Esophagus muscularis mucosa (tissue), 4 donors: ENCODE results near the gene AQP6. TPM values are rescaled to one million over a fixed set of nuclear protein-coding genes. Genes with fewer than 3 reads are reported as not detected.

Source experiments
- DNase-seq: peaks from one replicate; pipeline ENCODE4 v3.0.0-alpha.2; 2017; ENCODE audit errors: extremely low spot score
- H3K27ac ChIP-seq, 4 donors: fragments of 200-600 bp; sonication (generic); replicated peaks in 1 of 4; 1 replicate in 3 of 4; 2 replicates in 1 of 4; pipeline ENCODE4 v1.5.1; 2016 to 2019; ENCODE audit warnings: mild to moderate bottlenecking in 1 of 4
- H3K27me3 ChIP-seq, 4 donors: fragments of 200-600 bp; sonication (generic); one replicate each; pipeline versions ENCODE4 v1.5.1 to v1.6.0; 2016 to 2019
- H3K36me3 ChIP-seq, 4 donors: fragments of 200-600 bp; sonication (generic); one replicate each; pipeline ENCODE4 v1.5.1; 2016 to 2019
- H3K4me1 ChIP-seq, 4 donors: fragments of 200-600 bp; sonication (generic); one replicate each; pipeline ENCODE4 v1.5.1; 2016 to 2019
- H3K4me3 ChIP-seq, 4 donors: fragments of 200-600 bp; sonication (generic); 1 replicate in 2 of 4; 2 replicates in 2 of 4; pipeline ENCODE4 v1.5.1; 2016 to 2019; ENCODE audit warnings: mild to moderate bottlenecking in 4 of 4, moderate library complexity in 1 of 4
- H3K9me3 ChIP-seq, 4 donors: fragments of 200-600 bp; sonication (generic); 1 replicate in 3 of 4; 2 replicates in 1 of 4; pipeline ENCODE4 v1.5.1; 2016 to 2019
- CTCF ChIP-seq, 3 experiments: fragments of 200-600 bp in 2 of 3; fragments of 450-650 bp in 1 of 3; sonication (generic) in 2 of 3; IDR thresholded peaks; one replicate each; pipeline ENCODE4 v1.5.1; 2017 to 2019; ENCODE audit warnings: antibody characterized with exemption in 3 of 3, mild to moderate bottlenecking in 2 of 3, moderate library complexity in 1 of 3
- EP300 ChIP-seq: sonication (generic); formaldehyde crosslinking; IDR thresholded peaks from one replicate; pipeline ENCODE4 v1.6.1; 2017; ENCODE audit warnings: antibody characterized with exemption
- POLR2A ChIP-seq: fragments of 450-650 bp; IDR thresholded peaks from one replicate; pipeline ENCODE4 v1.6.1; 2017; ENCODE audit warnings: antibody characterized with exemption, moderate library complexity, mild to moderate bottlenecking, low read depth
- POLR2AphosphoS5 ChIP-seq, 2 donors: sonication (generic); formaldehyde crosslinking; IDR thresholded peaks; one replicate each; pipeline ENCODE4 v1.6.1; 2017; ENCODE audit warnings: antibody characterized with exemption in 2 of 2
- WGBS: methylation state at CpG from one replicate; pipeline ENCODE4 v1.1.5; 2018; 5-methylcytosine and 5-hydroxymethylcytosine counted together
- intact Hi-C: fragments of 100-400 bp; cut with DNase I; formaldehyde crosslinking; loops from one replicate; pipeline ENCODE4 v1.15.1; 2023
- total RNA-seq, 4 donors: library from RNA; depleted of rRNA; stranded (reverse); fragments of >200 nt; gene quantifications; one replicate each; pipeline versions ENCODE4 v1.1.0 to v1.2.1, GENCODE V29; 2016

Gene AQP6
- total RNA-seq, 4 donors from 2014 or later: 0.11 TPM; not detected in 3

GRCh38 chr12:49969651-49970429 lies 2.9 kb upstream of the AQP6 start:
- Histone ChIP-seq H3K27me3 (peaks cover 0 to 38% (median 3%) of the 10 kb centered on the region in 4 donors), H3K4me1 (peaks cover 13 to 27% (median 24%) of the 10 kb centered on the region in 4 donors), H3K9me3 (no peaks in the 10 kb centered on the region), H3K27ac (no peak overlapping the region), H3K4me3 (no peak overlapping the region), H3K36me3 (no peaks in the 10 kb centered on the region)
- intact Hi-C loops: loop anchor here (10.0 kb wide), 2 partner anchors 195 to 215 kb away; no protein-coding TSS in a partner anchor
- TF ChIP-seq POLR2A (no peak), POLR2AphosphoS5 (IDR thresholded peaks at IDR 0.05) (no peak), EP300 (no peak), CTCF (IDR thresholded peaks at IDR 0.05) (no peak)
- DNase-seq: no peak
- WGBS: 78% methylated on average over 12 of the region's 12 CpGs

GRCh38 chr12:49970658-49971057 lies 2.1 kb upstream of the AQP6 start:
- H3K27ac ChIP-seq: no peak overlapping the region
- H3K9me3 ChIP-seq: no peaks in the 10 kb centered on the region
- no peak for TF ChIP-seq EP300
- TF ChIP-seq POLR2A: no peak
- TF ChIP-seq CTCF (IDR thresholded peaks at IDR 0.05): no peak
- TF ChIP-seq POLR2AphosphoS5 (IDR thresholded peaks at IDR 0.05): no peak
- intact Hi-C loops: no loop called here
- H3K4me3 ChIP-seq: no peak overlapping the region
- DNase-seq: no peak
- WGBS: 78% methylated on average over 10 of the region's 10 CpGs
- H3K36me3 ChIP-seq: no peaks in the 10 kb centered on the region
- peaks cover 0 to 33% (median 3%) of the 10 kb centered on the region in 4 donors for H3K27me3 ChIP-seq
- peaks cover 18 to 35% (median 32%) of the 10 kb centered on the region in 4 donors for H3K4me1 ChIP-seq

GRCh38 chr12:49971141-49971540 lies 1.6 kb upstream of the AQP6 start:
- H3K36me3 ChIP-seq: no peaks in the 10 kb centered on the region
- H3K9me3 ChIP-seq: no peaks in the 10 kb centered on the region
- no peak overlapping the region for H3K4me3 ChIP-seq
- peaks cover 0 to 33% (median 3%) of the 10 kb centered on the region in 4 donors for H3K27me3 ChIP-seq
- H3K27ac ChIP-seq: no peak overlapping the region
- intact Hi-C loops: no loop called here
- TF ChIP-seq CTCF (IDR thresholded peaks at IDR 0.05): no peak
- TF ChIP-seq EP300: no peak
- TF ChIP-seq POLR2A: no peak
- TF ChIP-seq POLR2AphosphoS5 (IDR thresholded peaks at IDR 0.05): no peak
- DNase-seq: no peak
- WGBS: 73% methylated on average over 6 of the region's 6 CpGs
- peaks cover 18 to 37% (median 32%) of the 10 kb centered on the region in 4 donors for H3K4me1 ChIP-seq

- DNase-seq: no peak
- 82% methylated on average over 9 of the region's 9 CpGs for WGBS
- no peak overlapping the region for H3K4me3 ChIP-seq
- intact Hi-C loops: no loop called here
- TF ChIP-seq EP300: no peak
- TF ChIP-seq CTCF (IDR thresholded peaks at IDR 0.05): no peak
- no peak for TF ChIP-seq POLR2A
- TF ChIP-seq POLR2AphosphoS5 (IDR thresholded peaks at IDR 0.05): no peak
- peaks cover 0 to 33% (median 3%) of the 10 kb centered on the region in 4 donors for H3K27me3 ChIP-seq
- H3K4me1 ChIP-seq: peaks cover 14 to 33% (median 27%) of the 10 kb centered on the region in 4 donors
- H3K27ac ChIP-seq: no peak overlapping the region
- H3K9me3 ChIP-seq: no peaks in the 10 kb centered on the region
- H3K36me3 ChIP-seq: no peaks in the 10 kb centered on the region
These were observed 618 bp upstream of the AQP6 start for GRCh38 chr12:49972129-49972528.
